H9 (cell line): ENCODE results near the gene IL1RAP. TPM values are rescaled to one million over a fixed set of nuclear protein-coding genes. Genes with fewer than 3 reads are reported as not detected.

Experiments used
- DNase-seq: peaks from one replicate; pipeline ENCODE4 v3.0.0-alpha.2; 2017
- H2AFZ ChIP-seq: one replicate; pipeline ENCODE4 v1.6.1; 2013; ENCODE audit warnings: mild to moderate bottlenecking, low read length, control low read depth, moderate library complexity
- H2AK5ac ChIP-seq: 2 replicates; pipeline ENCODE4 v1.6.1; 2013; ENCODE audit warnings: low read length, control low read depth, mixed read lengths; ENCODE audit not compliant: insufficient read length
- H2BK120ac ChIP-seq: one replicate; pipeline ENCODE4 v1.6.1; 2013; ENCODE audit warnings: low read depth, mild to moderate bottlenecking, low read length, control low read depth, inconsistent platforms; ENCODE audit not compliant: poor library complexity, severe bottlenecking
- H2BK12ac ChIP-seq: 2 replicates; pipeline ENCODE4 v1.6.1; 2013; ENCODE audit warnings: low read length, control low read depth, mixed read lengths, low read depth; ENCODE audit not compliant: insufficient read length
- H2BK15ac ChIP-seq: 2 replicates; pipeline ENCODE4 v1.6.1; 2013; ENCODE audit warnings: low read depth, low read length, control low read depth
- H2BK20ac ChIP-seq: one replicate; pipeline ENCODE4 v1.6.1; 2013; ENCODE audit warnings: low read depth, mild to moderate bottlenecking, low read length, control low read depth, inconsistent platforms; ENCODE audit not compliant: poor library complexity, severe bottlenecking
- H2BK5ac ChIP-seq: 2 replicates; pipeline ENCODE4 v1.6.1; 2013; ENCODE audit warnings: low read length, control low read depth, mixed read lengths; ENCODE audit not compliant: insufficient read length
- H3K14ac ChIP-seq: 2 replicates; pipeline ENCODE4 v1.6.1; 2013; ENCODE audit warnings: low read length, control low read depth; ENCODE audit not compliant: insufficient read depth
- H3K18ac ChIP-seq: 2 replicates; pipeline ENCODE4 v1.6.1; 2013; ENCODE audit warnings: low read depth, mild to moderate bottlenecking, mixed read lengths, low read length, control low read depth; ENCODE audit not compliant: insufficient read length
- H3K23ac ChIP-seq: 2 replicates; pipeline ENCODE4 v1.6.1; 2013; ENCODE audit warnings: low read length, control low read depth, mixed read lengths, low read depth; ENCODE audit not compliant: insufficient read length
- H3K23me2 ChIP-seq: 2 replicates; pipeline ENCODE4 v1.6.1; 2013; ENCODE audit warnings: low read depth, mild to moderate bottlenecking, mixed read lengths, low read length, control low read depth; ENCODE audit not compliant: insufficient read length, poor library complexity, severe bottlenecking
- H3K27ac ChIP-seq: 2 replicates; pipeline ENCODE4 v1.5.1; 2013; ENCODE audit warnings: low read length, control low read depth, mixed read lengths, low read depth; ENCODE audit not compliant: insufficient read length
- H3K27me3 ChIP-seq: 2 replicates; pipeline ENCODE4 v1.6.1; 2013; ENCODE audit warnings: low read length, control low read depth, inconsistent platforms; ENCODE audit not compliant: insufficient read depth
- H3K4ac ChIP-seq: 2 replicates; pipeline ENCODE4 v1.6.1; 2013; ENCODE audit warnings: low read depth, mild to moderate bottlenecking, control low read depth, inconsistent platforms, low read length, moderate library complexity
- H3K4me1 ChIP-seq: 2 replicates; pipeline ENCODE4 v1.6.1; 2013; ENCODE audit warnings: low read length, control low read depth, inconsistent platforms; ENCODE audit not compliant: insufficient read depth
- H3K4me2 ChIP-seq: 2 replicates; pipeline ENCODE4 v1.6.1; 2013; ENCODE audit warnings: low read length, control low read depth, mixed read lengths; ENCODE audit not compliant: insufficient read length, insufficient read depth
- H3K56ac ChIP-seq: 2 replicates; pipeline ENCODE4 v1.6.1; 2013; ENCODE audit warnings: low read depth, mild to moderate bottlenecking, mixed read lengths, low read length, control low read depth; ENCODE audit not compliant: insufficient read length
- H3K79me1 ChIP-seq: 2 replicates; pipeline ENCODE4 v1.6.1; 2013; ENCODE audit warnings: low read depth, mild to moderate bottlenecking, moderate library complexity, low read length, control low read depth, inconsistent platforms; ENCODE audit not compliant: insufficient read depth, poor library complexity, severe bottlenecking
- H3K79me2 ChIP-seq: 2 replicates; pipeline ENCODE4 v1.6.1; 2013; ENCODE audit warnings: low read length, control low read depth, inconsistent platforms; ENCODE audit not compliant: insufficient read depth
- H3K9ac ChIP-seq: 2 replicates; pipeline ENCODE4 v1.6.1; 2013; ENCODE audit warnings: low read length, control low read depth, mixed read lengths; ENCODE audit not compliant: insufficient read length; ENCODE audit errors: extremely low read depth
- H3K9me3 ChIP-seq: one replicate; pipeline ENCODE4 v1.6.1; 2013; ENCODE audit warnings: low read depth, low read length, inconsistent platforms; ENCODE audit not compliant: control insufficient read depth
- H3T11ph ChIP-seq: one replicate; pipeline ENCODE4 v1.6.1; 2013; ENCODE audit warnings: mild to moderate bottlenecking, low read length, control low read depth, inconsistent platforms
- H4K20me1 ChIP-seq: one replicate; pipeline ENCODE4 v1.6.1; 2013; ENCODE audit not compliant: control insufficient read depth, insufficient read length, insufficient read depth
- H4K5ac ChIP-seq: 2 replicates; pipeline ENCODE4 v1.6.1; 2013; ENCODE audit warnings: low read depth, mild to moderate bottlenecking, mixed read lengths, low read length, control low read depth; ENCODE audit not compliant: insufficient read length
- H4K8ac ChIP-seq: replicated peaks from 2 replicates; pipeline ENCODE4 v1.6.1; 2013; ENCODE audit warnings: low read length, control low read depth, mixed read lengths, low read depth; ENCODE audit not compliant: insufficient read length
- H4K91ac ChIP-seq: 2 replicates; pipeline ENCODE4 v1.6.1; 2013; ENCODE audit warnings: low read depth, mild to moderate bottlenecking, moderate library complexity, mixed read lengths, low read length, control low read depth; ENCODE audit not compliant: insufficient read length
- H3K27ac Mint-ChIP-seq, 3 experiments: 2 replicates in 2 of 3; 3 replicates in 1 of 3; pipeline ENCODE4 v1.8.0; 2020 to 2021; ENCODE audit warnings: mixed read lengths in 3 of 3, mild to moderate bottlenecking in 1 of 3, moderate library complexity in 1 of 3
- H3K27me3 Mint-ChIP-seq: 2 replicates; pipeline ENCODE4 v1.8.0; 2021; ENCODE audit warnings: low read depth, mild to moderate bottlenecking, moderate library complexity, mixed read lengths
- H3K36me3 Mint-ChIP-seq, 3 experiments: 2 replicates in 2 of 3; 3 replicates in 1 of 3; pipeline ENCODE4 v1.8.0; 2020 to 2021; ENCODE audit warnings: low read depth in 3 of 3, mixed read lengths in 3 of 3; ENCODE audit not compliant: insufficient read depth in 1 of 3
- H3K4me1 Mint-ChIP-seq, 2 experiments: 2 replicates each; pipeline ENCODE4 v1.8.0; 2020; ENCODE audit warnings: mixed read lengths in 2 of 2
- H3K4me3 Mint-ChIP-seq, 2 experiments: 2 replicates in 1 of 2; 3 replicates in 1 of 2; pipeline ENCODE4 v1.8.0; 2020 to 2021; ENCODE audit warnings: mild to moderate bottlenecking in 2 of 2, mixed read lengths in 2 of 2, moderate library complexity in 1 of 2
- H3K9me3 Mint-ChIP-seq, 2 experiments: 2 replicates in 1 of 2; 3 replicates in 1 of 2; pipeline ENCODE4 v1.8.0; 2020; ENCODE audit warnings: mild to moderate bottlenecking in 2 of 2, mixed read lengths in 2 of 2, moderate library complexity in 1 of 2
- CTCF ChIP-seq: fragments of 200-600 bp; sonication (generic); conservative IDR thresholded peaks from 3 replicates; pipeline ENCODE4 v1.8.0; 2021; ENCODE audit warnings: antibody characterized with exemption, mild to moderate bottlenecking
- WGBS: extraction: QIAGEN DNeasy Blood & Tissue Kit; methylation state at CpG from one replicate; pipeline ENCODE4 v1.1.7; 2013; ENCODE audit warnings: missing lambda C conversion rate, low lambda C conversion rate, mixed read lengths; ENCODE audit not compliant: insufficient read length; ENCODE audit errors: extremely low coverage; 5-methylcytosine and 5-hydroxymethylcytosine counted together
- total RNA-seq: library from RNA; stranded (reverse); gene quantifications from 2 replicates; pipeline ENCODE4 v1.2.1, GENCODE V29; 2021

Gene IL1RAP
- total RNA-seq, 1 experiment from 2014 or later = 4.6 TPM

GRCh38 chr3:190620886-190621608 is 107.2 kb downstream of the IL1RAP start:
- H2AFZ ChIP-seq = no peak overlapping the region
- no peak overlapping the region for H3T11ph ChIP-seq
- no peak overlapping the region for H4K8ac ChIP-seq
- H3K79me2 ChIP-seq = no peaks in the 10 kb centered on the region
- no peaks in the 10 kb centered on the region for H3K23me2 ChIP-seq
- no peaks in the 10 kb centered on the region for H4K20me1 ChIP-seq
- H3K79me1 ChIP-seq = no peaks in the 10 kb centered on the region
- H3K27ac ChIP-seq = no peak overlapping the region
- H3K18ac ChIP-seq = no peak overlapping the region
- WGBS = no CpG with 5 or more reads among the region's 1 CpG
- peaks cover 2 to 4% of the 10 kb centered on the region in 2 experiments; a peak in 3 of 4 replicates for H3K4me1 Mint-ChIP-seq
- H3K27ac Mint-ChIP-seq = no peak overlapping the region
- H2BK12ac ChIP-seq = no peak overlapping the region
- no peak overlapping the region for H2BK15ac ChIP-seq
- H3K4me1 ChIP-seq = no peaks in the 10 kb centered on the region
- no peaks in the 10 kb centered on the region for H3K9me3 ChIP-seq
- H3K4ac ChIP-seq = no peak overlapping the region
- H3K27me3 Mint-ChIP-seq = no peaks in the 10 kb centered on the region
- no peak overlapping the region for H2BK5ac ChIP-seq
- no peak for DNase-seq
- H3K14ac ChIP-seq = no peak overlapping the region
- no peak overlapping the region for H3K4me2 ChIP-seq
- no peaks in the 10 kb centered on the region for H3K27me3 ChIP-seq
- no peak overlapping the region for H2BK20ac ChIP-seq
- no peaks in the 10 kb centered on the region for H3K9me3 Mint-ChIP-seq
- H4K5ac ChIP-seq = no peak overlapping the region
- H4K91ac ChIP-seq = no peak overlapping the region
- H2AK5ac ChIP-seq = no peak overlapping the region
- no peak for TF ChIP-seq CTCF
- H3K23ac ChIP-seq = no peak overlapping the region
- H3K9ac ChIP-seq = no peak overlapping the region
- no peaks in the 10 kb centered on the region; a peak in 1 of 7 replicates for H3K36me3 Mint-ChIP-seq
- H3K4me3 Mint-ChIP-seq = no peak overlapping the region
- no peak overlapping the region for H2BK120ac ChIP-seq
- no peak overlapping the region for H3K56ac ChIP-seq
